ENCODE data around the gene THRAP3. TPM values are rescaled to one million over a fixed set of nuclear protein-coding genes. Genes with fewer than 3 reads are reported as not detected.

The THRAP3 gene
- total and polyA plus RNA-seq, 2 experiments from 2014 or later: 127 to 161 TPM

Small RNA genes lying within 50 kb of the gene (small RNA-seq; reads per million reads assigned to genes)
- gene RN7SL131P (ENCODE audit: low replicate concordance) (not detected), gene UBE2V2P4 (ENCODE audit: low replicate concordance) (not detected)

Other genes starting within 250 kb of the THRAP3 start
- 0.62 and 0.94 TPM in 2 replicates for gene TEKT2, start 140.3 kb upstream of the THRAP3 start, total RNA-seq (2014; rRNA removed; shearing (Covaris generic))
- gene TEKT2, start 140.3 kb upstream of the THRAP3 start, polyA plus RNA-seq (2016; fragmentation: Nextera tagmentation; extraction: Ambion mirVana): 0.24 and 0.36 TPM in 2 replicates
- gene ADPRS, start 135.6 kb upstream of the THRAP3 start, total RNA-seq (2014; rRNA removed; shearing (Covaris generic)): 46.6 and 47.1 TPM in 2 replicates
- 21.5 and 22.6 TPM in 2 replicates for gene ADPRS, start 135.6 kb upstream of the THRAP3 start, polyA plus RNA-seq (2016; fragmentation: Nextera tagmentation; extraction: Ambion mirVana)
- gene COL8A2, start 99.2 kb upstream of the THRAP3 start, total RNA-seq (2014; rRNA removed; shearing (Covaris generic)): 4.9 and 5.0 TPM in 2 replicates
- gene COL8A2, start 99.2 kb upstream of the THRAP3 start, polyA plus RNA-seq (2016; fragmentation: Nextera tagmentation; extraction: Ambion mirVana): 0.77 and 0.95 TPM in 2 replicates
- 55.8 and 55.9 TPM in 2 replicates for gene TRAPPC3, start 75.0 kb upstream of the THRAP3 start, total RNA-seq (2014; rRNA removed; shearing (Covaris generic))
- gene TRAPPC3, start 75.0 kb upstream of the THRAP3 start, polyA plus RNA-seq (2016; fragmentation: Nextera tagmentation; extraction: Ambion mirVana): 45.2 and 45.6 TPM in 2 replicates
- 37.4 and 59.8 TPM in 2 replicates for gene MAP7D1, start 68.3 kb upstream of the THRAP3 start, total RNA-seq (2014; rRNA removed; shearing (Covaris generic))
- 13.8 and 14.7 TPM in 2 replicates for gene MAP7D1, start 68.3 kb upstream of the THRAP3 start, polyA plus RNA-seq (2016; fragmentation: Nextera tagmentation; extraction: Ambion mirVana)
- 4.4 and 6.3 TPM in 2 replicates for gene SH3D21, start 81.9 kb downstream of the THRAP3 start, total RNA-seq (2014; rRNA removed; shearing (Covaris generic))
- 3.1 and 3.7 TPM in 2 replicates for gene SH3D21, start 81.9 kb downstream of the THRAP3 start, polyA plus RNA-seq (2016; fragmentation: Nextera tagmentation; extraction: Ambion mirVana)
- gene EVA1B, start 99.2 kb downstream of the THRAP3 start, total RNA-seq (2014; rRNA removed; shearing (Covaris generic)): 27.1 and 27.3 TPM in 2 replicates
- 9.2 and 11.5 TPM in 2 replicates for gene EVA1B, start 99.2 kb downstream of the THRAP3 start, polyA plus RNA-seq (2016; fragmentation: Nextera tagmentation; extraction: Ambion mirVana)
- gene STK40, start 161.5 kb downstream of the THRAP3 start, total RNA-seq (2014; rRNA removed; shearing (Covaris generic)): 20.0 and 20.2 TPM in 2 replicates
- 8.1 and 8.5 TPM in 2 replicates for gene STK40, start 161.5 kb downstream of the THRAP3 start, polyA plus RNA-seq (2016; fragmentation: Nextera tagmentation; extraction: Ambion mirVana)
- gene LSM10, start 173.5 kb downstream of the THRAP3 start, total RNA-seq (2014; rRNA removed; shearing (Covaris generic)): 27.5 and 28.6 TPM in 2 replicates
- gene LSM10, start 173.5 kb downstream of the THRAP3 start, polyA plus RNA-seq (2016; fragmentation: Nextera tagmentation; extraction: Ambion mirVana): 96.2 and 98.9 TPM in 2 replicates
- gene OSCP1, start 226.0 kb downstream of the THRAP3 start, total RNA-seq (2014; rRNA removed; shearing (Covaris generic)): 0.58 and 2.2 TPM in 2 replicates
- 2.6 and 3.0 TPM in 2 replicates for gene OSCP1, start 226.0 kb downstream of the THRAP3 start, polyA plus RNA-seq (2016; fragmentation: Nextera tagmentation; extraction: Ambion mirVana)
- gene MRPS15, start 239.9 kb downstream of the THRAP3 start, total RNA-seq (2014; rRNA removed; shearing (Covaris generic)): 86.4 and 105 TPM in 2 replicates
- 311 and 312 TPM in 2 replicates for gene MRPS15, start 239.9 kb downstream of the THRAP3 start, polyA plus RNA-seq (2016; fragmentation: Nextera tagmentation; extraction: Ambion mirVana)